Ovary (tissue), 9 donors: ENCODE measurements around the gene ANTXR2. TPM values are rescaled to one million over a fixed set of nuclear protein-coding genes. Genes with fewer than 3 reads are reported as not detected.

Experiments used
- DNase-seq, 5 donors: peaks; one replicate each; pipeline ENCODE4 v3.0.0-alpha.2; 2019 to 2020
- H3K27ac ChIP-seq, 2 donors: fragments of 200-600 bp; one replicate each; pipeline versions ENCODE4 v1.5.1 to v1.8.0; 2019 to 2022
- H3K27me3 ChIP-seq: fragments of 200-600 bp; one replicate; pipeline ENCODE4 v1.8.0; 2022
- H3K36me3 ChIP-seq: fragments of 200-600 bp; sonication (generic); one replicate; pipeline ENCODE4 v1.5.1; 2019
- H3K4me1 ChIP-seq: one replicate; pipeline ENCODE4 v1.8.1; 2013; ENCODE audit warnings: mild to moderate bottlenecking, moderate library complexity; ENCODE audit not compliant: insufficient read depth
- H3K4me3 ChIP-seq: fragments of 200-600 bp; sonication (generic); one replicate; pipeline ENCODE4 v1.5.1; 2017
- H3K9me3 ChIP-seq, 2 donors: fragments of 200-600 bp in 1 of 2; sonication (generic) in 1 of 2; one replicate each; pipeline versions ENCODE4 v1.5.1 to v1.8.1; 2013 to 2019; ENCODE audit warnings: mild to moderate bottlenecking in 1 of 2, moderate library complexity in 1 of 2
- CTCF ChIP-seq, 3 donors: fragments of 450-650 bp in 2 of 3; fragments of 200-600 bp in 1 of 3; IDR thresholded peaks; one replicate each; pipeline versions ENCODE4 v1.5.1 to v1.8.0; 2016 to 2022; ENCODE audit warnings: antibody characterized with exemption in 3 of 3, mild to moderate bottlenecking in 1 of 3
- EP300 ChIP-seq: sonication (generic); formaldehyde crosslinking; IDR thresholded peaks from one replicate; pipeline ENCODE4 v1.6.1; 2017; ENCODE audit warnings: antibody characterized with exemption
- POLR2A ChIP-seq: fragments of 450-650 bp; IDR thresholded peaks from one replicate; pipeline ENCODE4 v1.6.1; 2017; ENCODE audit warnings: antibody characterized with exemption, mild to moderate bottlenecking, moderate library complexity
- WGBS, 3 donors: extraction: QIAGEN DNeasy Blood & Tissue Kit in 1 of 3; methylation state at CpG; one replicate each; pipeline versions ENCODE4 v1.1.5 to v1.1.7; 2013 to 2017; 5-methylcytosine and 5-hydroxymethylcytosine counted together
- intact Hi-C, 4 donors: fragments of 100-400 bp; cut with DNase I; formaldehyde crosslinking; loops; one replicate each; pipeline versions ENCODE4 v1.11.0 to v1.15.1; 2022 to 2023
- polyA plus RNA-seq, 2 donors: library from polyadenylated mRNA; stranded (reverse); fragments of 200-250 nt in 1 of 2; fragments of 350-450 nt in 1 of 2; fragmentation: Illumina TruSeq in 1 of 2; extraction: RNeasy Lipid Tissue Mini Kit (QIAGEN cat#74804) in 1 of 2; gene quantifications; one replicate each; pipeline ENCODE4 v1.2.3, GENCODE V29; 2013 to 2014
- total RNA-seq, 7 donors: library from RNA; depleted of rRNA in 2 of 7; stranded (reverse); fragments of >200 nt in 2 of 7; fragmentation: NEBNext Ultra II Directional in 3 of 7; extraction: Animal tissue kit (Norgen Biotek cat#: 25700) in 3 of 7; gene quantifications; one replicate each; pipeline versions ENCODE4 v1.1.0 to v1.2.4, GENCODE V29; 2016 to 2023
- donor health status: DM: no; HTN: no; CAD: no; lungs with moderate emphysema.
- donor health status: DM: no; HTN: no; CAD: no.
- donor health status: Bipolar disorder and iron deficiency.
- donor health status: DM: yes; HTN: yes; CAD: no.
- donor health status: DM: no; HTN: no; CAD: no.
- donor health status: DM: yes; HTN: yes; CAD: no.

The ANTXR2 gene
- total and polyA plus RNA-seq, 9 donors, result 64.4 to 231 (median 88.7) TPM

DNA sequence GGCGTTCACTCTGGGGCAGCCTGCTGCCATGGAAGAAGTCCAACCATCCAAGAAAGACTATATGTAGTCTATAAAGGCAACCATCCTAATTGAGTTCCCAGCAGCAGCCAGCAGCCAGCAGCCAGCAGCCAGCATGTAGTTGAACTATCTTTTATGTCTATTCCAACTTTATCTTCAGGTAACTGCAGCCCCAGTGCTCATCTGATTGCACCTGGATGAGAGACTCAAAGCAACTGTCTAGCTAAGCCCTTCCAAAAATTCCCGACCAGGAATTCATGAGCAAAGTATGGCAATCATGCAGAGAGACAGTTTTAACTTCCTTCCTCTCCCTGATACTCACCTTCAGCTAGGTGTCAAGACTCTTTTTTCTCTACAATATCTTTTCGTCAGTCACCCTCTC lies 216.8 kb downstream of the ANTXR2 start:
- 88 to 92% (median 90%) methylated on average over 3 of the region's 3 CpGs for WGBS, 3 donors
- intact Hi-C loops, result no loop called here
- Histone ChIP-seq H3K27ac (no peak overlapping the region), H3K9me3 (no peaks in the 10 kb centered on the region), H3K36me3 (no peaks in the 10 kb centered on the region), H3K4me3 (no peak overlapping the region), H3K27me3 (no peaks in the 10 kb centered on the region), H3K4me1 (no peaks in the 10 kb centered on the region)
- TF ChIP-seq CTCF (IDR thresholded peaks at IDR 0.05) (no peak), EP300 (no peak), POLR2A (no peak)
- DNase-seq, result no peak

DNA sequence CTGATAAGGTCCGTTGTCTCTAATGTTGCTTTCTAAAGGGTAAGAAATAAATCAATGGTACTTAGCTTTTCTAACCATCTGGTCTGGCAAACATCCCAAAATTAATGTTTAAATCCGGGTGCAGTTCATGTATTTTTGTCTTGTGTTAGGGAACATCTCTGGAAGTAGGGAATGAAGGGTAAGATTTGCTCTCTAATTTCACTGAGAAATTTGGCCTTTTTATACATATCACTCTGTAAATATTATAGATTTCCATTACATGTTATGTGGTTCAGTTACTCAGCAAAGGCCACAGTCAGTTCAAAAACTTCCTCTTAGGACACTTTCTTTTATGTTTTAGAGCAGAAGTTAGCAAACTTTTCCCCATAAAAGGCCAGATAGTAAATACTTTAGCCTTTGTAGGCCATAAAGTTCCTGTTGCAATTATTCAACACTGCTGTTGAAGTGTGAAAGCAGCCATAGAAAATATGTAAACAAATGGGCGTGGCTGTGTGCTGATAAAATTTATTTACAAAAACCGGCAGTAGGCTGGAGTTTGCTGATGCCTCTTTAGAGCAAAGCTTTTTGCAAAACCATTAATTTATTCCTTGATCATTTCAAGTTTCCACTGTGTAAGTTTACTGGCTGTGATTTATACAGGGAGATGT lies 218.1 kb downstream of the ANTXR2 start:
- WGBS, 3 donors, result 4 to 8% (median 6%) methylated on average over 4 of the region's 4 CpGs
- no peak for DNase-seq
- H3K36me3 ChIP-seq, result no peaks in the 10 kb centered on the region
- H3K27me3 ChIP-seq, result no peaks in the 10 kb centered on the region
- H3K27ac ChIP-seq, result no peak overlapping the region
- H3K9me3 ChIP-seq, result no peaks in the 10 kb centered on the region
- TF ChIP-seq CTCF (IDR thresholded peaks at IDR 0.05), result no peak
- no peak for TF ChIP-seq POLR2A
- no peak for TF ChIP-seq EP300
- intact Hi-C loops, result no loop called here
- H3K4me1 ChIP-seq, result no peaks in the 10 kb centered on the region
- no peak overlapping the region for H3K4me3 ChIP-seq

DNA sequence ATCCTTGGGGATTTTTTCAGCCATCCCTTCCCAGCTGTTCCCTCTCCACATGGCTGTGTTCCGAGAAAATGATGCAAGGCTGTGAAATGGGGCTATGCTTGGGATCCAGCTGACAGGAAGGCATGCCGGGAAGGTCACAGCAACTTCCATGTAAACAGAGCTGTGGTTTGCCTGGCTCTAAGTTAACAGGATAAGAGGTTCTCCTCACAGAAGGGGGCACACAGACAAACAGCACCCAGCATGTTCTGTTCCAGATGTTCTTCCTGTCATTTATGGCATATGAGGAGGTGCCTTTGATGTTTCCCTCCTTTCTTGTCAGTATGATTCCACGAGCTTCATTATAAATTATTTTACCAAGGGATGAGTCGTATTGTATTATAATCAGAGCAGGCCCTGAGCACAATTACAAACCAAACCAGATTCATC lies 220.7 kb downstream of the ANTXR2 start:
- no peaks in the 10 kb centered on the region for H3K36me3 ChIP-seq
- DNase-seq, result peak in 1 of 5 donors; percentile 7
- H3K9me3 ChIP-seq, result no peaks in the 10 kb centered on the region
- no peaks in the 10 kb centered on the region for H3K4me1 ChIP-seq
- intact Hi-C loops, result no loop called here
- TF ChIP-seq CTCF (IDR thresholded peaks at IDR 0.05), result no peak
- TF ChIP-seq POLR2A, result no peak
- TF ChIP-seq EP300, result no peak
- 48 to 66% (median 58%) methylated on average over 4 of the region's 4 CpGs for WGBS, 3 donors
- H3K4me3 ChIP-seq, result no peak overlapping the region
- H3K27me3 ChIP-seq, result no peaks in the 10 kb centered on the region
- H3K27ac ChIP-seq, result no peak overlapping the region

- 71 to 79% (median 75%) methylated on average over 1 of the region's 1 CpG for WGBS, 3 donors
- TF ChIP-seq CTCF (IDR thresholded peaks at IDR 0.05) (no peak), POLR2A (no peak), EP300 (no peak)
- no peaks in the 10 kb centered on the region for H3K27me3 ChIP-seq
- intact Hi-C loops, result no loop called here
- no peak overlapping the region for H3K27ac ChIP-seq
- no peak overlapping the region for H3K4me3 ChIP-seq
- H3K9me3 ChIP-seq, result no peaks in the 10 kb centered on the region
- H3K36me3 ChIP-seq, result no peaks in the 10 kb centered on the region
- no peaks in the 10 kb centered on the region for H3K4me1 ChIP-seq
- DNase-seq, result no peak
Observed at GRCh38 chr4:79851625-79852304, 221.3 kb downstream of the ANTXR2 start.

Other genes with a start within 250 kb of the ANTXR2 start
- gene PRDM8, start 124.3 kb upstream of the ANTXR2 start, total RNA-seq, result 10 to 100 TPM in 2 of 7 donors, 1 to 10 TPM in 5; 4.8 to 14.3 (median 8.1) TPM
- gene PRDM8, start 124.3 kb upstream of the ANTXR2 start, polyA plus RNA-seq, result 1 to 10 TPM; 3.6 to 6.2 TPM
- gene FGF5, start 193.4 kb upstream of the ANTXR2 start, total RNA-seq, result 1 to 10 TPM in 1 of 7 donors, under 1 TPM in 3, not detected in 3; 0.10 to 1.8 (median 0.49) TPM
- under 1 TPM; 0.03 to 0.06 TPM for gene FGF5, start 193.4 kb upstream of the ANTXR2 start, polyA plus RNA-seq